ENCODE data around the gene CCDC190.
"Not testable (repeated sequence)": the region's sequence is repeated elsewhere in the genome, so short reads cannot be mapped to it uniquely, and the experiment has no call there.

CCDC190 gene

GRCh38 chr1:162823771-162824525, 37.0 kb downstream of the CCDC190 start:
- no peak for DNase-seq

GRCh38 chr1:162823231-162823630, 37.7 kb downstream of the CCDC190 start:
- no peak for DNase-seq

GRCh38 chr1:162822391-162823200, 38.4 kb downstream of the CCDC190 start:
- no peak for DNase-seq

GRCh38 chr1:162818666-162819065, 42.3 kb downstream of the CCDC190 start:
- DNase-seq = not testable (repeated sequence)

- not testable (repeated sequence) for DNase-seq
These were observed 42.8 kb downstream of the CCDC190 start for GRCh38 chr1:162818136-162818535.

- not testable (repeated sequence) for DNase-seq
These were observed 48.6 kb downstream of the CCDC190 start for GRCh38 chr1:162812357-162812756.

- DNase-seq = not testable (repeated sequence)
These were observed 53.5 kb downstream of the CCDC190 start for GRCh38 chr1:162807503-162807902.

Data from cortex of kidney (tissue), 1 donor.